Measurements from ENCODE around the gene PPIL6. TPM values are rescaled to one million over a fixed set of nuclear protein-coding genes. Genes with fewer than 3 reads are reported as not detected.
A peak's percentile ranks its signal among the peaks of the same experiment; 100 is the strongest.
"Not testable (repeated sequence)": the region's sequence is repeated elsewhere in the genome, so short reads cannot be mapped to it uniquely, and the experiment has no call there.

PPIL6 gene
- total RNA-seq, 2 donors from 2014 or later: not detected

DNA sequence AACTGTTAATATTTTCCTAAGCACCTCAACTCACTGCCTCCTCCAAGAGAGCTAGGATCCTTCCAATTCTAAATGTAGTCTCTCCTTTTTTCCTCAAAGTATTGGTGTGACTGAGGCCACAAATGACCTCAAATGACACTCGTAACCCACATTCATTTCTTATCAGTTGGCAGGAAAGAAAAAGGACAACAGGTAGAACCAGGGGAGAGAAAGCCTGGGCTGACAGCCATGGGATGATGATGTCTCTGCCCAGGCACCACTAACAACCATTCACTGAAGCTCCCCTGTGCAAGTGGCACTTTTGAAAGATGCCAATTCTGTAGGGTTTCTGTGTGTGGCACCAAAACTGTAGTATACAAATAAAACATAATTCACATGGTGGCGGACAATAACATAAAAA is 35.2 kb upstream of the PPIL6 start:
- H3K4me3 Mint-ChIP-seq: no peak overlapping the region
- peak overlapping the region in 1 of 2 donors; percentile 68 for H3K27ac Mint-ChIP-seq
- ATAC-seq: no peak
- H3K4me1 Mint-ChIP-seq (ENCODE audit: low read depth in 2 of 2): peaks cover 57 to 59% of the 10 kb centered on the region in 2 donors
- H3K27me3 Mint-ChIP-seq: no peaks in the 10 kb centered on the region
- no peaks in the 10 kb centered on the region for H3K9me3 Mint-ChIP-seq
- DNase-seq (ENCODE audit: low spot score): no peak
- peaks cover 42% of the 10 kb centered on the region for H3K36me3 Mint-ChIP-seq

- H3K4me3 Mint-ChIP-seq: peak overlapping the region; percentile 9
- peak in 1 of 2 donors; percentile 21 for ATAC-seq
Observed at GRCh38 chr6:109474995-109475394, 34.6 kb upstream of the PPIL6 start.

GRCh38 chr6:109473120-109473519 is 32.7 kb upstream of the PPIL6 start:
- H3K36me3 Mint-ChIP-seq: peaks cover 38% of the 10 kb centered on the region
- no peaks in the 10 kb centered on the region for H3K9me3 Mint-ChIP-seq
- ATAC-seq (no peak), DNase-seq (ENCODE audit: low spot score) (no peak)
- H3K4me3 Mint-ChIP-seq: peak overlapping the region; percentile 28
- H3K27me3 Mint-ChIP-seq: no peaks in the 10 kb centered on the region
- peaks cover 43 to 49% of the 10 kb centered on the region in 2 donors for H3K4me1 Mint-ChIP-seq (ENCODE audit: low read depth in 2 of 2)
- H3K27ac Mint-ChIP-seq: peak overlapping the region in 1 of 2 donors; percentile 2

More at GRCh38 chr6:109474995-109475394, 34.6 kb upstream of the PPIL6 start:
- Mint-ChIP-seq H3K9me3 (no peaks in the 10 kb centered on the region), H3K36me3 (peaks cover 38% of the 10 kb centered on the region), H3K27ac (peak overlapping the region in 1 of 2 donors; percentile 68), H3K4me1 (ENCODE audit: low read depth in 2 of 2) (peaks cover 51 to 56% of the 10 kb centered on the region in 2 donors), H3K27me3 (no peaks in the 10 kb centered on the region)
- no peak for DNase-seq (ENCODE audit: low spot score)

DNA sequence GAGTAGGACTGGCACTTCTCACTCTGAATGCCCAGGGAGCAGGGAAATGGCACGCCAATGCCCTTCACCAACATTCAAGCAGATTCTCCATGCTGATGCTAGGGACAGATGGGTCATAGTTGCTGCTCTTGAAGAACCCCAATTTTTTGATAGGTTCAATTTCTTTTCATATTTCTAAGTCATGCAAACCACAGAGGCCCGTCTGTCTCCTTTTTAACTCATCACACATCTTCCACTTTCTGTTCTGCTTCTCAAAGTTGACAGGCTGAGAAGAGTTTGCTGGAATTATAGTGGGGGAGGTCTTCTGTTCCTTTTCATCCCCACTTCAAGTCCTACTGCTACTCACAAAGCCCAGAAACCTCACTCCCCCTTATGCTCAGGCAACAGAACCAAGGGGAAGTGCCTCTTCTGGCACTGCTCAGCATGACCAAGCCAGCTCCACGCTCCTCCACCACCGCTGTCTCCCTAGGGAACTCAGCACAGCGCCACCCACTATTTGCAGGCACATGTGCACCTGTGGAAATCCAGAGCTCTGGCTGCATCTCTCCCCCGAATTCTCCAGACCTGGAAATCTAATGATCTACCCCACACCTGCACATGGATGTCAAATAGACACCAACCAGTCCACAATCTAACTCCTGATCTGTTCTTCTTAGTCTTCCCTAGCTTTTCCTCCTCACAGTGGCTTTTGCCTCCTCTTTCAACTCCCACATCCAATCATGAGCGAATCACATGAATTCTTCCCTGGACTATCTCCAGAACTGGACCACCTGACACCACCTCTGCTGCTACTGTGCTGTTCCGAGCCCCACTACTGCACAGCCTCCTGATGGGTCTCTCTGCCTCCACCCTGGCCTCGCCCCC is 31.9 kb upstream of the PPIL6 start:
- peaks cover 39 to 44% of the 10 kb centered on the region in 2 donors for H3K4me1 Mint-ChIP-seq (ENCODE audit: low read depth in 2 of 2)
- H3K9me3 Mint-ChIP-seq: no peaks in the 10 kb centered on the region
- DNase-seq (ENCODE audit: low spot score) (no peak), ATAC-seq (no peak)
- H3K27me3 Mint-ChIP-seq: no peaks in the 10 kb centered on the region
- peaks cover 45% of the 10 kb centered on the region for H3K36me3 Mint-ChIP-seq
- H3K4me3 Mint-ChIP-seq: peak overlapping the region; percentile 28
- H3K27ac Mint-ChIP-seq: no peak overlapping the region

- ATAC-seq: peak in 1 of 2 donors; percentile 54
- Mint-ChIP-seq H3K4me3 (no peak overlapping the region), H3K4me1 (ENCODE audit: low read depth in 2 of 2) (peaks cover 38 to 43% of the 10 kb centered on the region in 2 donors), H3K27ac (peak overlapping the region in 1 of 2 donors; percentile 36), H3K9me3 (no peaks in the 10 kb centered on the region), H3K27me3 (no peaks in the 10 kb centered on the region), H3K36me3 (peaks cover 46% of the 10 kb centered on the region)
- DNase-seq (ENCODE audit: low spot score): no peak
Observed at GRCh38 chr6:109471105-109471810, 30.8 kb upstream of the PPIL6 start.

DNA sequence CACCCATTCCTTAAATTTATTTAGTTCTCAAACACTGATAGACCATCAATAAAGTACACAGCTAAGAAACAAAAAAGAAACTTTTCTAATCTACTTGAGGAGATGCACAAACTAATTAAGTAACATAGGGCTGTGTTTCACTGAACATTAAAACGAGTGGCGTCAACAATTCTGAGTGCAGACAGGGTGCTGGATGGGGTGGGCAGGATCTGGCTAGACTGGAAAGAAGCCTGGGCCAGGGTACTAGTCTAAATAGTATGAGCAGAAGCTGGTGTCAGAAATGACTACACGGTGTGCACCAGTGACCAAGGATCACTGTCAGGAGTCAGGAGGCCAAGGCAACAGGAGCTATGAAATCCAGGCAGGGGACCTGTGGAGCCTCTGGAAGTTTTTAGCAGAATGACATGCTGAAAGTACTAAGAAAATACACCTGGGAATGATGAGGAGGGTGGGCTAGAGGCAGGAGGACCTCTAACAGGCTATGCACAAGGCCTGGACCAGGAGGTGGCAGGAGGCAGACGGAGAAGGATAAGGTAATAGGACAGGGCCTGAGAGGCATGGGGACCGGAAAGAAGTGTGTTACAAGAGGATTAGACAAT is 29.3 kb upstream of the PPIL6 start:
- no peak overlapping the region for H3K27ac Mint-ChIP-seq
- DNase-seq (ENCODE audit: low spot score) (no peak), ATAC-seq (no peak)
- H3K36me3 Mint-ChIP-seq: peaks cover 46% of the 10 kb centered on the region
- no peak overlapping the region for H3K4me3 Mint-ChIP-seq
- H3K4me1 Mint-ChIP-seq (ENCODE audit: low read depth in 2 of 2): peaks cover 38% of the 10 kb centered on the region in 2 donors
- no peaks in the 10 kb centered on the region for H3K9me3 Mint-ChIP-seq
- H3K27me3 Mint-ChIP-seq: no peaks in the 10 kb centered on the region

DNA sequence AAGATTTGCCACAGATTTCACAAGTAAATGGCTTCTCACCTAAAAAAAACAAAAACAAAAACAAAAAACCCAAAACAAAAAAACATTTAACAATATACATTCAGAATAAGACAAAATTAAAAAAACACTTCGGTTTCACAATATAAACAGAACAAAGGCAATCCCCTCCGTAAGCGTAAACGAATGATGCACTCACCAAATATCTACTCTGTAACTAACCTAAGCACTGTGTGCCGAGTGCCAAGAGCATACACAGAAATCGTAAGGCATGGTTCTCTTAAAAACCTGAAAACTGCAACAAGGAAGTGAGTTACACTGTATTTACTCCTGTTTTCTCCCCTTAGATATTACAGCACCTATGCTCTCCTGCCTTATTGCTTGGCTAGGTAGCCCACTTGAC is 27.3 kb upstream of the PPIL6 start:
- H3K36me3 Mint-ChIP-seq: peaks cover 42% of the 10 kb centered on the region
- no peaks in the 10 kb centered on the region for H3K9me3 Mint-ChIP-seq
- ATAC-seq (no peak), DNase-seq (ENCODE audit: low spot score) (no peak)
- no peak overlapping the region for H3K27ac Mint-ChIP-seq
- H3K4me3 Mint-ChIP-seq: no peak overlapping the region
- H3K27me3 Mint-ChIP-seq: no peaks in the 10 kb centered on the region
- peaks cover 29 to 30% of the 10 kb centered on the region in 2 donors for H3K4me1 Mint-ChIP-seq (ENCODE audit: low read depth in 2 of 2)

DNA sequence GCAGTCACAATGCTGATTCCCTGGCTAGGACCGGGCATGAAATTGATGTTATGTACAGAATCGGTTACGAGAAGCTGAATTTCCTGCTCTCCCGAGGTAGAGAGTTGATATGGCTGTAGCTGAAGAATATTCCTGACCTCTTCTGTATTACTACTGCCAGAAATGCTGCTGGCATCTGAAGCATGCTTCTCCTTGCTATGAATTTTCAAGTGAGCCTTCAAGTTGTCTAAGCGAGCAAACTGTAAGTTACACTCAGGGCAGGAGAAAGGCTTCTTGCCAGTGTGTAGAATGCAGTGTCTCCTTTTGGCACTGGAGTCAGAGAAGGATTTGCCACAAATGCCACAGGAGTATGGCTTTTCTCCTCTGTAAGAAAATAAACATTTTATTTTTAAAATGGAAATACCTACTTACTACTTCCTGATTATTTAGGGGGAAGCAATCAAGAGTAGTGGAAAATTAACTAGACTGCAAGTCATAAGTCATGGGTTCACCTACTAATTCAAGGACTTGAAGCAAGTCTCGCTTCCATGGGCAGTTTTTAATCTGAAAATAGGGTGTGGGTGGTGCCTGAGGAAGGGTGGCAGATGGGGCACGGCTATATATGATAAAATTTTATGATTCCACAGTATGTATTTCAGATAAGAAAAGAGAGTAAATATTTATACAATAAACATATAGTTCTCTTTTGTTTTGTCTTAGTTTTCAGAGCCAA is 25.9 kb upstream of the PPIL6 start:
- no peak for ATAC-seq
- Mint-ChIP-seq H3K9me3 (no peaks in the 10 kb centered on the region), H3K27ac (no peak overlapping the region), H3K27me3 (no peaks in the 10 kb centered on the region), H3K36me3 (peaks cover 45% of the 10 kb centered on the region), H3K4me1 (ENCODE audit: low read depth in 2 of 2) (peaks cover 16 to 18% of the 10 kb centered on the region in 2 donors), H3K4me3 (no peak overlapping the region)
- no peak for DNase-seq (ENCODE audit: low spot score)

- no peaks in the 10 kb centered on the region for H3K27me3 Mint-ChIP-seq
- DNase-seq (ENCODE audit: low spot score) (no peak), ATAC-seq (no peak)
- H3K27ac Mint-ChIP-seq: no peak overlapping the region
- no peaks in the 10 kb centered on the region for H3K9me3 Mint-ChIP-seq
- H3K36me3 Mint-ChIP-seq: peaks cover 40% of the 10 kb centered on the region
- H3K4me3 Mint-ChIP-seq: no peak overlapping the region
- H3K4me1 Mint-ChIP-seq (ENCODE audit: low read depth in 2 of 2): peaks cover 11 to 12% of the 10 kb centered on the region in 2 donors
Observed at GRCh38 chr6:109465772-109466171, 25.3 kb upstream of the PPIL6 start.

DNA sequence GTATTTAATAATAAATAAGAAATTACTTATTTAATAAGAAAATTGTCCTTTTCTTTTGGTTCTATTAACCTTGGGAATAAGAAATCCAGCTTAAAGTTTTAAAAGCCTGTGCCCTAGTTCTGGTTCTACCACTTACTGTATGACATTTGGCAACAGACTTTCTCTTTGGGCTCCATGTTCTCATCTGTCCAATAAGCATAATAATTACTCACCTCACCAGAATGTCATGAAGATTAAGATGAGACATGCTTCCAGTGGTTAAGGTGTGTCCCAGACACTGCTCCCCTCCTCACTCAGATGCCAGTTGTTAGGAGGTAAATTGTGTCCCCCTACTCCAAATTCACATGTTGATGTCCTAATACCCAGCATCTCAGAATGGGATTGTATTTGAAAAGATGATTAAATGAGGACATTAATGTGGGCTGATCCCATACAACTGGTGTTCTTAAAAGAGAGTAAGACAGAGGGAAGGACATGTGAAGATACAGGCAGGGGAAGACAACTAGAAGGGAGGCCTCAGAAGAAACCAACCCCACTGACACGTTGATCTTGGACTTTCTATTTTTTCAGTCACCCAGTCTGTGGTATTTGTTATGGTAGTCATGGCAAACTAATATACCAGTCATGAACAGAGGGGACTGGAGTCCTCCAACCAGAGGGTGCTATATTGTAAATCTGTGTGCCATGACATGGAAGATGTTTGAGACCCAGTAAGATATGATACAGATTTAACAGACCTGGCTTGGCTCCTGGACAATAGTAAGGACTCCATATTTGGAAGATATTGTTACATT is 21.5 kb upstream of the PPIL6 start:
- Mint-ChIP-seq H3K4me1 (ENCODE audit: low read depth in 2 of 2) (peaks cover 17 to 22% of the 10 kb centered on the region in 2 donors), H3K36me3 (peaks cover 21% of the 10 kb centered on the region), H3K27me3 (peaks cover 0 to 4% of the 10 kb centered on the region in 2 donors), H3K9me3 (no peaks in the 10 kb centered on the region), H3K27ac (no peak overlapping the region), H3K4me3 (no peak overlapping the region)
- DNase-seq (ENCODE audit: low spot score) (no peak), ATAC-seq (no peak)

DNA sequence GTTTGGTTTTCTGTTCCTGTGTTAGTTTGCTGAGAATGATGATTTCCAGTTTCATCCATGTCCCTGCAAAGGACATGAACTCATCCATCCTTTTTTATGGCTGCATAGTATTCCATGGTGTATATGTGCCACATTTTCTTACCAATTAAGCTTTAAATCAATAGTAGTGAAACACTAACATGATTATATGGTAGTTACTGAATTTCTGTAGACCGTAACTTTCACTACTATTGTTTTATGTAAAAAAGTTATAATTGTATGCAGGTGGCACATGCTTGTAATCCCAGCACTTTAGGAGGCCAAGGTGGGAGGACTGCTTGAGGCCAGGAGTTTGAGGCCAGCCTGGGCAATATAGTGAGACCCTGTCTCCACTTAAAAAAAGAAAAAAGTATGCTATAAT is 20.8 kb upstream of the PPIL6 start:
- peaks cover 21% of the 10 kb centered on the region for H3K36me3 Mint-ChIP-seq
- H3K4me1 Mint-ChIP-seq (ENCODE audit: low read depth in 2 of 2): peaks cover 17 to 25% of the 10 kb centered on the region in 2 donors

GRCh38 chr6:109460161-109460829 is 19.9 kb upstream of the PPIL6 start:
- H3K27ac Mint-ChIP-seq: no peak overlapping the region
- peaks cover 0 to 4% of the 10 kb centered on the region in 2 donors for H3K27me3 Mint-ChIP-seq
- H3K4me1 Mint-ChIP-seq (ENCODE audit: low read depth in 2 of 2): peaks cover 17 to 25% of the 10 kb centered on the region in 2 donors
- peaks cover 16% of the 10 kb centered on the region for H3K36me3 Mint-ChIP-seq
- no peaks in the 10 kb centered on the region for H3K9me3 Mint-ChIP-seq
- DNase-seq (ENCODE audit: low spot score): no peak
- no peak overlapping the region for H3K4me3 Mint-ChIP-seq
- no peak for ATAC-seq

More for the DNA sequence above, 20.8 kb upstream of the PPIL6 start:
- H3K4me3 Mint-ChIP-seq; DNase-seq (ENCODE audit: low spot score); H3K9me3 Mint-ChIP-seq; ATAC-seq; H3K27me3 Mint-ChIP-seq; H3K27ac Mint-ChIP-seq: not testable (repeated sequence)
